IMR-90 (cell line): Measurements from ENCODE around the gene CYFIP2.

Experiments
- FOS ChIP-seq: fragments of 150-350 bp; IDR thresholded peaks from 2 replicates; pipeline ENCODE4 v1.6.1; 2016; ENCODE audit warnings: low read depth, low read length
- MXI1 ChIP-seq: IDR thresholded peaks from 2 replicates; pipeline ENCODE4 v1.6.1; 2012; ENCODE audit warnings: low read depth, mild to moderate bottlenecking, low read length, moderate library complexity, borderline replicate concordance
- TF ChIP-seq, protein P1 (sequence below): conservative IDR thresholded peaks from 2 replicates; pipeline ENCODE4 v1.5.1; 2012; ENCODE audit warnings: mild to moderate bottlenecking, low read depth, low read length, improper control_type of control experiment

- TF ChIP-seq MXI1 (no peak), FOS (no peak)
- TF ChIP-seq, protein P1, sequence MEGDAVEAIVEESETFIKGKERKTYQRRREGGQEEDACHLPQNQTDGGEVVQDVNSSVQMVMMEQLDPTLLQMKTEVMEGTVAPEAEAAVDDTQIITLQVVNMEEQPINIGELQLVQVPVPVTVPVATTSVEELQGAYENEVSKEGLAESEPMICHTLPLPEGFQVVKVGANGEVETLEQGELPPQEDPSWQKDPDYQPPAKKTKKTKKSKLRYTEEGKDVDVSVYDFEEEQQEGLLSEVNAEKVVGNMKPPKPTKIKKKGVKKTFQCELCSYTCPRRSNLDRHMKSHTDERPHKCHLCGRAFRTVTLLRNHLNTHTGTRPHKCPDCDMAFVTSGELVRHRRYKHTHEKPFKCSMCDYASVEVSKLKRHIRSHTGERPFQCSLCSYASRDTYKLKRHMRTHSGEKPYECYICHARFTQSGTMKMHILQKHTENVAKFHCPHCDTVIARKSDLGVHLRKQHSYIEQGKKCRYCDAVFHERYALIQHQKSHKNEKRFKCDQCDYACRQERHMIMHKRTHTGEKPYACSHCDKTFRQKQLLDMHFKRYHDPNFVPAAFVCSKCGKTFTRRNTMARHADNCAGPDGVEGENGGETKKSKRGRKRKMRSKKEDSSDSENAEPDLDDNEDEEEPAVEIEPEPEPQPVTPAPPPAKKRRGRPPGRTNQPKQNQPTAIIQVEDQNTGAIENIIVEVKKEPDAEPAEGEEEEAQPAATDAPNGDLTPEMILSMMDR = no peak
These were observed 86.9 kb downstream of the CYFIP2 start for GRCh38 chr5:157352756-157353340.
